H9 (cell line): Measurements from ENCODE around the gene SULT2B1. TPM values are rescaled to one million over a fixed set of nuclear protein-coding genes. Genes with fewer than 3 reads are reported as not detected.

Experiments
- DNase-seq: peaks from one replicate; pipeline ENCODE4 v3.0.0-alpha.2; 2017
- H2AFZ ChIP-seq: one replicate; pipeline ENCODE4 v1.6.1; 2013; ENCODE audit warnings: mild to moderate bottlenecking, low read length, control low read depth, moderate library complexity
- H2AK5ac ChIP-seq: 2 replicates; pipeline ENCODE4 v1.6.1; 2013; ENCODE audit warnings: low read length, control low read depth, mixed read lengths; ENCODE audit not compliant: insufficient read length
- H2BK120ac ChIP-seq: one replicate; pipeline ENCODE4 v1.6.1; 2013; ENCODE audit warnings: low read depth, mild to moderate bottlenecking, low read length, control low read depth, inconsistent platforms; ENCODE audit not compliant: poor library complexity, severe bottlenecking
- H2BK12ac ChIP-seq: 2 replicates; pipeline ENCODE4 v1.6.1; 2013; ENCODE audit warnings: low read length, control low read depth, mixed read lengths, low read depth; ENCODE audit not compliant: insufficient read length
- H2BK15ac ChIP-seq: 2 replicates; pipeline ENCODE4 v1.6.1; 2013; ENCODE audit warnings: low read depth, low read length, control low read depth
- H2BK20ac ChIP-seq: one replicate; pipeline ENCODE4 v1.6.1; 2013; ENCODE audit warnings: low read depth, mild to moderate bottlenecking, low read length, control low read depth, inconsistent platforms; ENCODE audit not compliant: poor library complexity, severe bottlenecking
- H2BK5ac ChIP-seq: 2 replicates; pipeline ENCODE4 v1.6.1; 2013; ENCODE audit warnings: low read length, control low read depth, mixed read lengths; ENCODE audit not compliant: insufficient read length
- H3K14ac ChIP-seq: 2 replicates; pipeline ENCODE4 v1.6.1; 2013; ENCODE audit warnings: low read length, control low read depth; ENCODE audit not compliant: insufficient read depth
- H3K18ac ChIP-seq: 2 replicates; pipeline ENCODE4 v1.6.1; 2013; ENCODE audit warnings: low read depth, mild to moderate bottlenecking, mixed read lengths, low read length, control low read depth; ENCODE audit not compliant: insufficient read length
- H3K23ac ChIP-seq: 2 replicates; pipeline ENCODE4 v1.6.1; 2013; ENCODE audit warnings: low read length, control low read depth, mixed read lengths, low read depth; ENCODE audit not compliant: insufficient read length
- H3K23me2 ChIP-seq: 2 replicates; pipeline ENCODE4 v1.6.1; 2013; ENCODE audit warnings: low read depth, mild to moderate bottlenecking, mixed read lengths, low read length, control low read depth; ENCODE audit not compliant: insufficient read length, poor library complexity, severe bottlenecking
- H3K27ac ChIP-seq: 2 replicates; pipeline ENCODE4 v1.5.1; 2013; ENCODE audit warnings: low read length, control low read depth, mixed read lengths, low read depth; ENCODE audit not compliant: insufficient read length
- H3K27me3 ChIP-seq: 2 replicates; pipeline ENCODE4 v1.6.1; 2013; ENCODE audit warnings: low read length, control low read depth, inconsistent platforms; ENCODE audit not compliant: insufficient read depth
- H3K4ac ChIP-seq: 2 replicates; pipeline ENCODE4 v1.6.1; 2013; ENCODE audit warnings: low read depth, mild to moderate bottlenecking, control low read depth, inconsistent platforms, low read length, moderate library complexity
- H3K4me1 ChIP-seq: 2 replicates; pipeline ENCODE4 v1.6.1; 2013; ENCODE audit warnings: low read length, control low read depth, inconsistent platforms; ENCODE audit not compliant: insufficient read depth
- H3K4me2 ChIP-seq: 2 replicates; pipeline ENCODE4 v1.6.1; 2013; ENCODE audit warnings: low read length, control low read depth, mixed read lengths; ENCODE audit not compliant: insufficient read length, insufficient read depth
- H3K56ac ChIP-seq: 2 replicates; pipeline ENCODE4 v1.6.1; 2013; ENCODE audit warnings: low read depth, mild to moderate bottlenecking, mixed read lengths, low read length, control low read depth; ENCODE audit not compliant: insufficient read length
- H3K79me1 ChIP-seq: 2 replicates; pipeline ENCODE4 v1.6.1; 2013; ENCODE audit warnings: low read depth, mild to moderate bottlenecking, moderate library complexity, low read length, control low read depth, inconsistent platforms; ENCODE audit not compliant: insufficient read depth, poor library complexity, severe bottlenecking
- H3K79me2 ChIP-seq: 2 replicates; pipeline ENCODE4 v1.6.1; 2013; ENCODE audit warnings: low read length, control low read depth, inconsistent platforms; ENCODE audit not compliant: insufficient read depth
- H3K9ac ChIP-seq: 2 replicates; pipeline ENCODE4 v1.6.1; 2013; ENCODE audit warnings: low read length, control low read depth, mixed read lengths; ENCODE audit not compliant: insufficient read length; ENCODE audit errors: extremely low read depth
- H3K9me3 ChIP-seq: one replicate; pipeline ENCODE4 v1.6.1; 2013; ENCODE audit warnings: low read depth, low read length, inconsistent platforms; ENCODE audit not compliant: control insufficient read depth
- H3T11ph ChIP-seq: one replicate; pipeline ENCODE4 v1.6.1; 2013; ENCODE audit warnings: mild to moderate bottlenecking, low read length, control low read depth, inconsistent platforms
- H4K20me1 ChIP-seq: one replicate; pipeline ENCODE4 v1.6.1; 2013; ENCODE audit not compliant: control insufficient read depth, insufficient read length, insufficient read depth
- H4K5ac ChIP-seq: 2 replicates; pipeline ENCODE4 v1.6.1; 2013; ENCODE audit warnings: low read depth, mild to moderate bottlenecking, mixed read lengths, low read length, control low read depth; ENCODE audit not compliant: insufficient read length
- H4K8ac ChIP-seq: replicated peaks from 2 replicates; pipeline ENCODE4 v1.6.1; 2013; ENCODE audit warnings: low read length, control low read depth, mixed read lengths, low read depth; ENCODE audit not compliant: insufficient read length
- H4K91ac ChIP-seq: 2 replicates; pipeline ENCODE4 v1.6.1; 2013; ENCODE audit warnings: low read depth, mild to moderate bottlenecking, moderate library complexity, mixed read lengths, low read length, control low read depth; ENCODE audit not compliant: insufficient read length
- H3K27ac Mint-ChIP-seq, 3 experiments: 2 replicates in 2 of 3; 3 replicates in 1 of 3; pipeline ENCODE4 v1.8.0; 2020 to 2021; ENCODE audit warnings: mixed read lengths in 3 of 3, mild to moderate bottlenecking in 1 of 3, moderate library complexity in 1 of 3
- H3K27me3 Mint-ChIP-seq: 2 replicates; pipeline ENCODE4 v1.8.0; 2021; ENCODE audit warnings: low read depth, mild to moderate bottlenecking, moderate library complexity, mixed read lengths
- H3K36me3 Mint-ChIP-seq, 3 experiments: 2 replicates in 2 of 3; 3 replicates in 1 of 3; pipeline ENCODE4 v1.8.0; 2020 to 2021; ENCODE audit warnings: low read depth in 3 of 3, mixed read lengths in 3 of 3; ENCODE audit not compliant: insufficient read depth in 1 of 3
- H3K4me1 Mint-ChIP-seq, 2 experiments: 2 replicates each; pipeline ENCODE4 v1.8.0; 2020; ENCODE audit warnings: mixed read lengths in 2 of 2
- H3K4me3 Mint-ChIP-seq, 2 experiments: 2 replicates in 1 of 2; 3 replicates in 1 of 2; pipeline ENCODE4 v1.8.0; 2020 to 2021; ENCODE audit warnings: mild to moderate bottlenecking in 2 of 2, mixed read lengths in 2 of 2, moderate library complexity in 1 of 2
- H3K9me3 Mint-ChIP-seq, 2 experiments: 2 replicates in 1 of 2; 3 replicates in 1 of 2; pipeline ENCODE4 v1.8.0; 2020; ENCODE audit warnings: mild to moderate bottlenecking in 2 of 2, mixed read lengths in 2 of 2, moderate library complexity in 1 of 2
- CTCF ChIP-seq: fragments of 200-600 bp; sonication (generic); conservative IDR thresholded peaks from 3 replicates; pipeline ENCODE4 v1.8.0; 2021; ENCODE audit warnings: antibody characterized with exemption, mild to moderate bottlenecking
- WGBS: extraction: QIAGEN DNeasy Blood & Tissue Kit; methylation state at CpG from one replicate; pipeline ENCODE4 v1.1.7; 2013; ENCODE audit warnings: missing lambda C conversion rate, low lambda C conversion rate, mixed read lengths; ENCODE audit not compliant: insufficient read length; ENCODE audit errors: extremely low coverage; 5-methylcytosine and 5-hydroxymethylcytosine counted together
- total RNA-seq: library from RNA; stranded (reverse); gene quantifications from 2 replicates; pipeline ENCODE4 v1.2.1, GENCODE V29; 2021

SULT2B1 gene
- total RNA-seq, 1 experiment from 2014 or later: 1.7 TPM

GRCh38 chr19:48638831-48639381, 86.9 kb downstream of the SULT2B1 start:
- Mint-ChIP-seq H3K36me3 (peaks cover 14 to 36% (median 35%) of the 10 kb centered on the region in 3 experiments), H3K9me3 (no peaks in the 10 kb centered on the region; a peak in 1 of 5 replicates), H3K27ac (peak overlapping the region; percentile 68 to 95 (median 83)), H3K27me3 (peaks cover 4% of the 10 kb centered on the region), H3K4me3 (peak overlapping the region; percentile 82 to 89), H3K4me1 (peaks cover 32 to 42% of the 10 kb centered on the region in 2 experiments)
- peak overlapping the region; percentile 69 for H3K18ac ChIP-seq
- H4K5ac ChIP-seq: no peak overlapping the region
- no peak overlapping the region for H2BK15ac ChIP-seq
- no peak overlapping the region for H3K4ac ChIP-seq
- no peaks in the 10 kb centered on the region for H3K9me3 ChIP-seq
- no peak overlapping the region for H3K14ac ChIP-seq
- H2BK20ac ChIP-seq: no peak overlapping the region
- H4K91ac ChIP-seq: no peak overlapping the region
- no peak overlapping the region for H3K9ac ChIP-seq
- peak; percentile 90 for DNase-seq
- no CpG with 5 or more reads among the region's 16 CpGs for WGBS
- H3K27ac ChIP-seq: peak overlapping the region; percentile 60
- H3K4me2 ChIP-seq: peak overlapping the region; percentile 63
- peaks cover 6% of the 10 kb centered on the region; the same call in 1 of the 2 replicates for H3K4me1 ChIP-seq
- H2BK12ac ChIP-seq: no peak overlapping the region
- no peak overlapping the region for H2BK120ac ChIP-seq
- no peak for TF ChIP-seq CTCF
- H3K79me2 ChIP-seq: no peaks in the 10 kb centered on the region
- no peak overlapping the region for H3T11ph ChIP-seq
- H2BK5ac ChIP-seq: no peak overlapping the region
- H3K23me2 ChIP-seq: peaks cover 21% of the 10 kb centered on the region
- H4K8ac ChIP-seq: no peak overlapping the region
- H2AFZ ChIP-seq: no peak overlapping the region
- no peaks in the 10 kb centered on the region for H3K79me1 ChIP-seq
- no peak overlapping the region for H2AK5ac ChIP-seq
- no peaks in the 10 kb centered on the region; the same call in 1 of the 2 replicates for H3K27me3 ChIP-seq
- H3K56ac ChIP-seq: no peak overlapping the region
- H3K23ac ChIP-seq: no peak overlapping the region
- H4K20me1 ChIP-seq: no peaks in the 10 kb centered on the region
